H1 (cell line): ENCODE data around the gene PRSS48. TPM values are rescaled to one million over a fixed set of nuclear protein-coding genes. Genes with fewer than 3 reads are reported as not detected.

Experiments used
- CTCF ChIA-PET: fragments of 300-600 bp; sonication (Branson Sonifier 250); formaldehyde crosslinking; loops from one replicate; lab custom pipeline; 2021; ENCODE audit not compliant: partially characterized antibody; lab: Charles Lee
- POLR2A ChIA-PET: fragments of 300-600 bp; sonication (Branson Sonifier 250); formaldehyde crosslinking; loops from one replicate; lab custom pipeline; 2021; ENCODE audit warnings: inconsistent platforms; ENCODE audit not compliant: partially characterized antibody; lab: Charles Lee
- DNase-seq, 2 experiments: peaks; one replicate each; pipeline versions ENCODE4 v3.0.0 to v3.0.0-alpha.2; 2010 to 2022; ENCODE audit warnings: low spot score in 2 of 2, low read depth in 1 of 2, mixed read lengths in 1 of 2
- FAIRE-seq: peaks from 2 replicates; lab custom pipeline; 2011; peaks lifted over from hg19 to GRCh38; lab: Jason Lieb, UNC
- H2AFZ ChIP-seq: 2 replicates; pipeline ENCODE4 v1.8.1; 2012; ENCODE audit warnings: low read length, inconsistent platforms
- H2AK5ac ChIP-seq: 2 replicates; pipeline ENCODE4 v1.6.1; 2013; ENCODE audit warnings: low read depth, low read length
- H2BK120ac ChIP-seq: replicated peaks from 2 replicates; pipeline ENCODE3; 2013; ENCODE audit warnings: low read depth, low read length, inconsistent platforms
- H2BK12ac ChIP-seq: 2 replicates; pipeline ENCODE4 v1.6.1; 2013; ENCODE audit warnings: low read depth, low read length
- H2BK15ac ChIP-seq: 2 replicates; pipeline ENCODE4 v1.6.1; 2013; ENCODE audit warnings: low read length
- H2BK20ac ChIP-seq: 2 replicates; pipeline ENCODE4 v1.6.1; 2013; ENCODE audit warnings: low read length
- H2BK5ac ChIP-seq: 2 replicates; pipeline ENCODE4 v1.6.1; 2013; ENCODE audit warnings: low read depth, low read length
- H3K14ac ChIP-seq: 2 replicates; pipeline ENCODE4 v1.6.1; 2013; ENCODE audit warnings: inconsistent platforms; ENCODE audit not compliant: insufficient read length
- H3K18ac ChIP-seq: 2 replicates; pipeline ENCODE4 v1.6.1; 2013; ENCODE audit warnings: low read length; ENCODE audit errors: extremely low read depth
- H3K23ac ChIP-seq: 2 replicates; pipeline ENCODE4 v1.6.1; 2013; ENCODE audit warnings: inconsistent platforms; ENCODE audit not compliant: insufficient read length
- H3K23me2 ChIP-seq: 2 replicates; pipeline ENCODE4 v1.6.1; 2013; ENCODE audit warnings: low read depth, low read length
- H3K27ac ChIP-seq: 2 replicates; pipeline ENCODE4 v1.6.1; 2011; ENCODE audit warnings: low read depth, low read length, inconsistent platforms
- H3K27me3 ChIP-seq, 4 experiments: replicated peaks in 1 of 4; 1 replicate in 1 of 4; 2 replicates in 3 of 4; pipeline versions ENCODE4 v1.6.1 to v1.8.1; 2011 to 2013; ENCODE audit warnings: low read length in 3 of 4, mild to moderate bottlenecking in 3 of 4, inconsistent platforms in 2 of 4, mixed read lengths in 2 of 4, moderate library complexity in 1 of 4; ENCODE audit not compliant: control insufficient read depth in 3 of 4, insufficient read depth in 3 of 4; ENCODE audit errors: extremely low read depth in 1 of 4
- H3K36me3 ChIP-seq, 4 experiments: 2 replicates each; pipeline versions ENCODE4 v1.6.1 to v1.8.1; 2011 to 2013; ENCODE audit warnings: mild to moderate bottlenecking in 4 of 4, low read length in 3 of 4, moderate library complexity in 2 of 4, control low read depth in 1 of 4, inconsistent platforms in 1 of 4; ENCODE audit not compliant: insufficient read depth in 4 of 4, control insufficient read depth in 2 of 4
- H3K4ac ChIP-seq: replicated peaks from 2 replicates; pipeline ENCODE3; 2013; ENCODE audit warnings: low read length, low read depth, mixed read lengths, inconsistent platforms; ENCODE audit not compliant: insufficient read length
- H3K4me1 ChIP-seq, 4 experiments: replicated peaks in 1 of 4; 1 replicate in 1 of 4; 2 replicates in 3 of 4; pipeline versions ENCODE4 v1.6.1 to v1.8.1; 2011 to 2013; ENCODE audit warnings: low read length in 3 of 4, inconsistent platforms in 2 of 4, mixed read lengths in 1 of 4; ENCODE audit not compliant: insufficient read depth in 4 of 4, control insufficient read depth in 3 of 4
- H3K4me2 ChIP-seq, 2 experiments: 2 replicates each; pipeline versions ENCODE4 v1.6.1 to v1.8.1; 2011 to 2013; ENCODE audit warnings: low read depth in 2 of 2, low read length in 2 of 2, control low read depth in 1 of 2, inconsistent platforms in 1 of 2, mild to moderate bottlenecking in 1 of 2; ENCODE audit not compliant: insufficient read depth in 1 of 2
- H3K4me3 ChIP-seq, 4 experiments: fragments of 200-600, 300-600 bp in 1 of 4; sonication (generic), shearing (Covaris generic), sonication (Bioruptor Twin) in 1 of 4; 2 replicates each; pipeline versions ENCODE4 v1.5.1 to v1.8.1; 2011 to 2016; ENCODE audit warnings: low read length in 4 of 4, low read depth in 3 of 4, control low read depth in 2 of 4, inconsistent platforms in 2 of 4, mild to moderate bottlenecking in 2 of 4, mixed read lengths in 1 of 4, moderate library complexity in 1 of 4; ENCODE audit not compliant: insufficient read depth in 2 of 4; ENCODE audit errors: extremely low read depth in 1 of 4
- H3K56ac ChIP-seq: replicated peaks from 2 replicates; pipeline ENCODE3; 2013; ENCODE audit warnings: low read depth, mild to moderate bottlenecking, mixed read lengths, low read length, inconsistent platforms; ENCODE audit not compliant: insufficient read length
- H3K79me1 ChIP-seq: 2 replicates; pipeline ENCODE4 v1.6.1; 2013; ENCODE audit warnings: low read depth, low read length, control low read depth
- H3K79me2 ChIP-seq, 2 experiments: 2 replicates each; pipeline versions ENCODE4 v1.6.1 to v1.8.1; 2012 to 2013; ENCODE audit warnings: low read length in 2 of 2, mild to moderate bottlenecking in 2 of 2, inconsistent platforms in 1 of 2; ENCODE audit not compliant: insufficient read depth in 2 of 2, control insufficient read depth in 1 of 2
- H3K9ac ChIP-seq, 4 experiments: replicated peaks in 1 of 4; 1 replicate in 1 of 4; 2 replicates in 3 of 4; pipeline versions ENCODE4 v1.6.1 to v1.8.1; 2011 to 2013; ENCODE audit warnings: low read depth in 3 of 4, low read length in 3 of 4, control low read depth in 2 of 4, mild to moderate bottlenecking in 2 of 4, moderate library complexity in 2 of 4, inconsistent platforms in 1 of 4; ENCODE audit errors: extremely low read depth in 1 of 4
- H3K9me3 ChIP-seq, 2 experiments: 2 replicates each; pipeline versions ENCODE4 v1.6.1 to v1.8.1; 2012 to 2013; ENCODE audit warnings: mild to moderate bottlenecking in 2 of 2, moderate library complexity in 2 of 2, control low read depth in 1 of 2, inconsistent platforms in 1 of 2, low read depth in 1 of 2, low read length in 1 of 2, mixed read lengths in 1 of 2; ENCODE audit not compliant: insufficient read depth in 2 of 2
- H4K20me1 ChIP-seq, 2 experiments: replicated peaks in 1 of 2; 2 replicates each; pipeline versions ENCODE3 to v1.8.1; 2011 to 2013; ENCODE audit warnings: inconsistent platforms in 2 of 2, low read length in 2 of 2, mild to moderate bottlenecking in 1 of 2; ENCODE audit not compliant: insufficient read depth in 2 of 2, control insufficient read depth in 1 of 2
- H4K5ac ChIP-seq: 2 replicates; pipeline ENCODE4 v1.6.1; 2013; ENCODE audit warnings: low read length, low read depth, mixed read lengths, inconsistent platforms; ENCODE audit not compliant: insufficient read length
- H4K8ac ChIP-seq: 2 replicates; pipeline ENCODE4 v1.8.0; 2013; ENCODE audit warnings: mild to moderate bottlenecking, moderate library complexity, low read length, inconsistent platforms; ENCODE audit not compliant: insufficient read depth; ENCODE audit errors: extremely low read depth
- H4K91ac ChIP-seq: replicated peaks from 2 replicates; pipeline ENCODE3; 2013; ENCODE audit warnings: low read length, mixed read lengths, inconsistent platforms; ENCODE audit not compliant: insufficient read length
- ASH2L ChIP-seq: fragments of 200-600, 300-600 bp; sonication (generic); IDR thresholded peaks from one replicate; pipeline ENCODE4 v1.7.1; 2017; ENCODE audit warnings: low read length
- CTBP2 ChIP-seq: IDR thresholded peaks from 2 replicates; pipeline ENCODE4 v1.7.0; 2011; ENCODE audit warnings: borderline replicate concordance, mild to moderate bottlenecking, moderate library complexity, mixed read lengths, low read length; ENCODE audit not compliant: insufficient read depth, insufficient read length
- NRF1 ChIP-seq: IDR thresholded peaks from 2 replicates; pipeline ENCODE4 v1.6.1; 2011; ENCODE audit warnings: mild to moderate bottlenecking, low read depth, low read length, improper control_type of control experiment
- RBBP5 ChIP-seq: IDR thresholded peaks from 2 replicates; pipeline ENCODE4 v1.7.1; 2012; ENCODE audit warnings: low read depth, mild to moderate bottlenecking, inconsistent platforms, low read length, moderate library complexity, borderline replicate concordance
- WGBS, 2 experiments: shearing (Covaris generic) in 1 of 2; methylation state at CpG; one replicate each; pipeline versions ENCODE4 v1.1.6 to v1.1.7; 2013 to 2015; ENCODE audit warnings: low lambda C conversion rate in 2 of 2, mixed read lengths in 2 of 2, inconsistent platforms in 1 of 2, low coverage in 1 of 2, missing lambda C conversion rate in 1 of 2; ENCODE audit not compliant: insufficient replicate concordance in 2 of 2, insufficient coverage in 1 of 2, insufficient read length in 1 of 2; ENCODE audit errors: extremely low coverage in 1 of 2, missing lambda C conversion rate in 1 of 2; 5-methylcytosine and 5-hydroxymethylcytosine counted together
- polyA plus RNA-seq, 7 experiments: library from polyadenylated mRNA; depleted of rRNA in 3 of 7; stranded (reverse) in 5 of 7; unstranded in 2 of 7; fragments of >200 nt in 5 of 7; fragments of 200-250 nt in 2 of 7; gene quantifications; 1 replicate in 5 of 7; 2 replicates in 1 of 7; 4 replicates in 1 of 7; pipeline versions ENCODE4 v1.2.1 to v1.2.3, GENCODE V29; 2011 to 2013; ENCODE audit warnings: missing spikeins in 2 of 7, mixed read lengths in 2 of 7
- total RNA-seq: library from RNA; stranded (reverse); fragmentation: NEBNext Ultra II Directional; extraction: Animal tissue kit (Norgen Biotek cat#: 25700); gene quantifications from 2 replicates; pipeline ENCODE4 v1.2.1, GENCODE V29; 2021

The PRSS48 gene
- total and polyA plus RNA-seq, 2 of the 8 experiments (the other 6 are each of a cell fraction or from before 2014, with no cell fraction given) = not detected

DNA sequence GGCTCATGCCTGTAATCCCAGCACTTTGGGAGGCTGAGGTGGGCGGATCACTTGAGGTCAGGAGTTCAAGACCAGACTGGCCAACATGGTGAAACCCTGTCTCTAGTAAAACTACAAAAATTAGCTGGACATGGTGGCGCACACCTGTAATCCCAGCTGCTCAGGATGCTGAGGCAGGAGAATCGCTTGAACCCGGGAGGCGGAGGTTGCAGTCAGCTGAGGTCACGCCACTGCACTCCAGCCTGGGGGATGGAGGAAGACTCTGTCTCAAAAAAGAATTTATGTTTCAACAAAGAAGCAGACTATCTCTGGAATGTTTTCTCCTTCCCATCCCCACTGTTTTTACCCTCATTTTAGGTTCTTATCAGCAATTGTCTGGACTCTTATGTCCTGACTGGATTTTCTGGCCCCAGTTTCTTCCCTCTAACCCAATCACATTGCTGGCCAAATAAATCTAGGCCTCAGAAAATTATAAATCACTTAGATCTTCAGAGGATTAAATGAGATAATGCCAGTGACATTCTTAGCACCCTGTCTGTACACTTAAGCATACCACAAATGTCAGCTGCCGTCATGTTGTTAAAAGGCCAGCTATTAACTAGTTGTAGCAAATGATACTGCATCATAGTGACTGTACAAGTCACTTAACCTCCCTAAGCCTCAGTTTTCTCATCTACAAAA lies 44.9 kb upstream of the PRSS48 start:
- CTCF ChIA-PET = no interaction called here
- Histone ChIP-seq H3K27ac (no peak overlapping the region), H2BK12ac (no peak overlapping the region), H3K4me2 (no peak overlapping the region), H2AK5ac (no peak overlapping the region), H4K91ac (no peak overlapping the region), H2BK20ac (no peak overlapping the region), H3K9ac (no peak overlapping the region), H3K36me3 (no peaks in the 10 kb centered on the region), H3K4me1 (no peaks in the 10 kb centered on the region), H3K79me2 (peaks cover 0 to 12% of the 10 kb centered on the region in 2 experiments; a peak in 2 of 4 replicates), H3K9me3 (0 out of 4 replicates have a peak, but pooled peaks cover 0 to 3% of the 10 kb centered on the region in 2 experiments), H4K20me1 (no peaks in the 10 kb centered on the region), H3K14ac (no peak overlapping the region), H2AFZ (no peak overlapping the region), H3K27me3 (no peaks in the 10 kb centered on the region), H3K79me1 (no peaks in the 10 kb centered on the region; the same call in 1 of the 2 replicates), H3K4ac (no peak overlapping the region), H3K18ac (no peak overlapping the region), H2BK120ac (no peak overlapping the region), H3K4me3 (no peak overlapping the region), H2BK15ac (no peak overlapping the region), H2BK5ac (no peak overlapping the region), H3K23ac (no peak overlapping the region), H3K56ac (no peak overlapping the region), H3K23me2 (0 out of 2 replicates have a peak, but pooled peaks cover 2% of the 10 kb centered on the region), H4K8ac (no peak overlapping the region), H4K5ac (no peak overlapping the region)
- DNase-seq (no peak), FAIRE-seq (no peak)
- no peak for TF ChIP-seq ASH2L
- TF ChIP-seq NRF1 = no peak
- no peak for TF ChIP-seq RBBP5
- TF ChIP-seq CTBP2 = no peak
- 89% methylated on average over 7 of the region's 7 CpGs; no CpG with 5 or more reads in 1 of the 2 experiments for WGBS, 2 experiments
- POLR2A ChIA-PET = no interaction called here
